HepG2 (cell line): ENCODE data around the gene CA5B. TPM values are rescaled to one million over a fixed set of nuclear protein-coding genes. Genes with fewer than 3 reads are reported as not detected.

Experiments used
- ATAC-seq: fragments of 200-7000 bp; cut with Tn5 transposase; 3 replicates; pipeline ENCODE4 v1.9.1; 2020; ENCODE audit warnings: mild to moderate bottlenecking, moderate library complexity
- BruUV-seq: library from RNA; stranded (reverse); fragments of 400-500 nt; replicated peaks from 2 replicates; lab custom pipeline; 2021; lab: Mats Ljungman, UMichigan
- CTCF ChIA-PET: fragments of 300-600 bp; formaldehyde crosslinking; extraction: SDS; loops from one replicate; lab custom pipeline; 2021; ENCODE audit warnings: low total read pairs, inconsistent platforms, low intra/inter-chr PET ratio; lab: Yijun Ruan, JAX
- POLR2A ChIA-PET: fragments of 350-600 bp; sonication (Branson Sonifier 250); formaldehyde crosslinking; loops from one replicate; lab custom pipeline; 2020; ENCODE audit warnings: antibody characterized with exemption, inconsistent platforms; lab: Yijun Ruan, JAX
- DNase-seq: peaks from one replicate; pipeline ENCODE4 v3.0.0-alpha.2; 2015; ENCODE audit warnings: low spot score
- FAIRE-seq: peaks from 3 replicates; lab custom pipeline; 2011; peaks lifted over from hg19 to GRCh38; lab: Jason Lieb, UNC
- H2AFZ ChIP-seq: one replicate; pipeline ENCODE4 v1.6.1; 2011; ENCODE audit warnings: low read length, inconsistent platforms
- H3K27ac ChIP-seq: fragments of 300-600 bp; 3 replicates; pipeline ENCODE4 v1.8.0; 2011; ENCODE audit warnings: mixed run types, mild to moderate bottlenecking, mixed read lengths, low read length, inconsistent platforms; ENCODE audit not compliant: insufficient read depth; ENCODE audit errors: extremely low read length
- H3K27me3 ChIP-seq, 2 experiments: fragments of 200-600 bp in 1 of 2; 2 replicates in 1 of 2; 3 replicates in 1 of 2; pipeline versions ENCODE4 v1.6.0 to v1.8.0; 2011; ENCODE audit warnings: low read length in 2 of 2, mild to moderate bottlenecking in 2 of 2, moderate library complexity in 2 of 2, inconsistent platforms in 1 of 2; ENCODE audit not compliant: insufficient read depth in 2 of 2, control insufficient read depth in 1 of 2
- H3K36me3 ChIP-seq, 2 experiments: fragments of 200-600 bp in 1 of 2; replicated peaks in 1 of 2; 2 replicates in 1 of 2; 3 replicates in 1 of 2; pipeline versions ENCODE4 v1.5.1 to v1.8.0; 2011; ENCODE audit warnings: low read length in 2 of 2, inconsistent platforms in 1 of 2; ENCODE audit not compliant: insufficient read depth in 2 of 2, control insufficient read depth in 1 of 2
- H3K4me1 ChIP-seq: 2 replicates; pipeline ENCODE4 v1.5.1; 2012; ENCODE audit warnings: low read length, inconsistent platforms; ENCODE audit not compliant: insufficient read depth
- H3K4me2 ChIP-seq: 2 replicates; pipeline ENCODE4 v1.6.0; 2011; ENCODE audit warnings: low read depth, low read length, inconsistent platforms
- H3K4me3 ChIP-seq, 3 experiments: fragments of 200-600 bp in 1 of 3; sonication (generic), shearing (Covaris generic) in 1 of 3; replicated peaks in 1 of 3; 2 replicates each; pipeline ENCODE4 v1.5.1; 2011 to 2016; ENCODE audit warnings: low read length in 3 of 3, inconsistent platforms in 2 of 3, low read depth in 2 of 3, mild to moderate bottlenecking in 2 of 3, control low read depth in 1 of 3, mixed read lengths in 1 of 3; ENCODE audit not compliant: insufficient read depth in 1 of 3
- H3K79me2 ChIP-seq: one replicate; pipeline ENCODE4 v1.6.1; 2011; ENCODE audit warnings: low read length, inconsistent platforms; ENCODE audit not compliant: insufficient read depth
- H3K9ac ChIP-seq: 2 replicates; pipeline ENCODE4 v1.6.0; 2011; ENCODE audit warnings: mild to moderate bottlenecking, low read depth, low read length, inconsistent platforms; ENCODE audit not compliant: insufficient read depth
- H3K9me3 ChIP-seq: 2 replicates; pipeline ENCODE4 v1.5.1; 2012; ENCODE audit warnings: mild to moderate bottlenecking, low read length
- H4K20me1 ChIP-seq: 2 replicates; pipeline ENCODE4 v1.6.0; 2011; ENCODE audit warnings: inconsistent platforms, mild to moderate bottlenecking, low read length, moderate library complexity; ENCODE audit not compliant: insufficient read depth
- AKAP8 ChIP-seq: sonication (generic); formaldehyde crosslinking; IDR thresholded peaks from 2 replicates; pipeline ENCODE4 v1.5.1; 2020; ENCODE audit warnings: mild to moderate bottlenecking, missing genetic modification reagents
- HMGA1 ChIP-seq: sonication (generic); formaldehyde crosslinking; conservative IDR thresholded peaks from 2 replicates; pipeline ENCODE4 v1.4.0; 2020; ENCODE audit warnings: missing genetic modification reagents
- KMT2B ChIP-seq: IDR thresholded peaks from 2 replicates; pipeline ENCODE4 v1.6.1; 2016; ENCODE audit warnings: missing genetic modification reagents, missing compliant biosample characterization
- NFIB ChIP-seq: sonication (generic); formaldehyde crosslinking; IDR thresholded peaks from 2 replicates; pipeline ENCODE4 v1.9.0; 2021; ENCODE audit warnings: missing genetic modification reagents, mild to moderate bottlenecking, borderline replicate concordance
- NRL ChIP-seq: sonication (generic); formaldehyde crosslinking; IDR thresholded peaks from 2 replicates; pipeline ENCODE4 v1.5.0; 2020; ENCODE audit warnings: missing genetic modification reagents, mild to moderate bottlenecking, moderate library complexity, borderline replicate concordance
- TFAP4 ChIP-seq: sonication (generic); IDR thresholded peaks from 2 replicates; pipeline ENCODE4 v1.6.1; 2016; ENCODE audit warnings: low read depth, borderline replicate concordance
- ZFP36 ChIP-seq: fragments of 150-350 bp; IDR thresholded peaks from 2 replicates; pipeline ENCODE4 v1.6.1; 2018; ENCODE audit warnings: borderline replicate concordance, low read length, low read depth; ENCODE audit not compliant: partially characterized antibody
- ZKSCAN8 ChIP-seq: IDR thresholded peaks from 2 replicates; pipeline ENCODE4 v1.6.1; 2016; ENCODE audit warnings: borderline replicate concordance, missing genetic modification reagents, missing compliant biosample characterization
- ZNF251 ChIP-seq: sonication (generic); formaldehyde crosslinking; IDR thresholded peaks from 2 replicates; pipeline ENCODE4 v1.9.0; 2021; ENCODE audit warnings: mild to moderate bottlenecking, missing genetic modification reagents
- ZNF263 ChIP-seq: sonication (generic); formaldehyde crosslinking; IDR thresholded peaks from 2 replicates; pipeline ENCODE4 v1.4.0; 2020; ENCODE audit warnings: missing genetic modification reagents
- ZNF30 ChIP-seq: sonication (generic); formaldehyde crosslinking; IDR thresholded peaks from 2 replicates; pipeline ENCODE4 v1.5.0; 2020; ENCODE audit warnings: mild to moderate bottlenecking, missing genetic modification reagents
- ZNF644 ChIP-seq: IDR thresholded peaks from 2 replicates; pipeline ENCODE4 v1.6.1; 2016; ENCODE audit warnings: low read depth
- ZNF878 ChIP-seq: sonication (generic); formaldehyde crosslinking; IDR thresholded peaks from 2 replicates; pipeline ENCODE4 v1.8.1; 2023; ENCODE audit warnings: mild to moderate bottlenecking, missing genetic modification reagents, moderate library complexity
- ZXDC ChIP-seq: sonication (generic); formaldehyde crosslinking; IDR thresholded peaks from 2 replicates; pipeline ENCODE4 v1.5.0; 2020; ENCODE audit warnings: mild to moderate bottlenecking, missing genetic modification reagents
- WGBS: methylation state at CpG from one replicate; pipeline ENCODE4 v1.1.6; 2017; ENCODE audit warnings: low lambda C conversion rate; 5-methylcytosine and 5-hydroxymethylcytosine counted together
- in situ Hi-C: cut with HindIII; loops from 2 replicates; pipeline ENCODE4 v1.10.0; 2017; ENCODE audit warnings: low pct_unique_long_range_greater_than_20kb; ENCODE audit not compliant: extremely low pct_ligation_motif_present
- intact Hi-C: fragments of 100-400 bp; cut with micrococcal nuclease; formaldehyde crosslinking; loops from one replicate; pipeline ENCODE4 v1.10.0; 2022; ENCODE audit not compliant: unreplicated experiment
- polyA plus RNA-seq, 8 experiments: library from polyadenylated mRNA; depleted of rRNA in 3 of 8; stranded (reverse) in 7 of 8; unstranded in 1 of 8; fragments of >200 nt; fragmentation: Illumina TruSeq in 4 of 8; extraction: Trizol in 4 of 8; gene quantifications; 2 replicates each; pipeline versions ENCODE4 v1.2.1 to v1.2.3, GENCODE V29; 2011 to 2016; ENCODE audit warnings: low read depth in 4 of 8, missing spikeins in 1 of 8, mixed read lengths in 1 of 8; ENCODE audit not compliant: insufficient read depth in 1 of 8
- total RNA-seq, 5 experiments: library from RNA; depleted of rRNA; stranded (reverse); fragments of >200 nt; fragmentation: Illumina TruSeq; extraction: Trizol; gene quantifications; 2 replicates each; pipeline ENCODE4 v1.2.3, GENCODE V29; 2016; ENCODE audit warnings: low read depth in 1 of 5

The CA5B gene
- total and polyA plus RNA-seq, 2 of the 13 experiments (the other 11 are each of a cell fraction or from before 2014, with no cell fraction given): 1.7 to 2.2 TPM

DNA sequence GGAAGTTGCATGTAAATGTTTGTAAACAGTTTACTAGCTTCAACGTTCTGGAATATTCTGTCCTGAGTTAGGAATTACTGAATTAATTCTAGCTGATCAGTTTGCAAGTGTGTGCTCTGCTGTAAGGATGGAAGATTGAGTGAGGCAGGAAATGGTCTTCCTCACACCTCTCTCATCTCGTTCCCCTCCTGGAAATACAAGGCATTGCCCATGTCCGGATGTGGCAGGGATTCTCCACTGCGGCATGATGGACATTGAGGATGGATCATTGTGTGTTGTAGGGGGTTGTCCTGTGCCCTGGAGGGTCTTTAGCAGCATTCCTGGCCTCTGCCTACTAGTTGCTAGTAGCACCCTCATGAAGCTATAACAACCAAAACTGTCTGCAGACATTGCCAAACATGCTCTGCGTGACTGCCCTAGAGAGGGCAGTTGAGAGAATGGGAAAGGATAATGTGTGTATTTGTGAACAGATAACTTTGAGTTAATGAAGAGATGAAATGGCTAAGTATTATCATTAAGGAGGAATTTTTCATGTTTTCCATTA lies 12.6 kb downstream of the CA5B start:
- Histone ChIP-seq H3K9ac (no peak overlapping the region), H3K36me3 (no peaks in the 10 kb centered on the region), H3K79me2 (no peaks in the 10 kb centered on the region), H3K9me3 (no peaks in the 10 kb centered on the region), H3K4me3 (no peak overlapping the region), H3K27ac (no peak overlapping the region), H2AFZ (no peak overlapping the region), H3K27me3 (no peaks in the 10 kb centered on the region), H3K4me1 (no peaks in the 10 kb centered on the region), H3K4me2 (no peak overlapping the region), H4K20me1 (no peaks in the 10 kb centered on the region)
- ChIA-PET POLR2A (no interaction called here), CTCF (no interaction called here)
- DNase-seq (no peak), FAIRE-seq (no peak), ATAC-seq (no peak)
- 90% methylated on average over 4 of the region's 5 CpGs for WGBS
- BruUV-seq: no TSS peak
- intact Hi-C loops (no loop called here), in situ Hi-C loops (no loop called here)
- TF ChIP-seq NFIB (CRISPR knock-in tag): no peak
- no peak for TF ChIP-seq ZNF263
- no peak for TF ChIP-seq ZKSCAN8 (CRISPR knock-in tag)
- no peak for TF ChIP-seq ZNF878 (CRISPR knock-in tag)
- TF ChIP-seq ZXDC (CRISPR knock-in tag): no peak
- TF ChIP-seq KMT2B (CRISPR knock-in tag): no peak
- TF ChIP-seq ZNF251 (CRISPR knock-in tag): no peak
- no peak for TF ChIP-seq NRL (CRISPR knock-in tag)
- TF ChIP-seq TFAP4: no peak
- TF ChIP-seq ZNF644 (CRISPR knock-in tag): no peak
- no peak for TF ChIP-seq ZNF30 (CRISPR knock-in tag)
- TF ChIP-seq AKAP8 (CRISPR knock-in tag): no peak
- no peak for TF ChIP-seq HMGA1 (CRISPR knock-in tag)
- TF ChIP-seq ZFP36: no peak
